ENCODE data around the gene ABCG5.

ABCG5 gene

GRCh38 chr2:43810452-43810851 lies 28.2 kb downstream of the ABCG5 start:
- TF ChIP-seq FOXP2 (optimal IDR thresholded peaks at IDR 0.05; ENCODE audit: borderline replicate concordance, extremely low read depth, extremely low read length, insufficient read depth) (no peak), TAF1 (IDR thresholded peaks at IDR 0.05; ENCODE audit: borderline replicate concordance, insufficient read depth, low read length) (no peak), POLR2AphosphoS5 (IDR thresholded peaks at IDR 0.05; ENCODE audit: low read depth, low read length) (no peak), REST (IDR thresholded peaks at IDR 0.05; ENCODE audit: insufficient read depth in 1 of 2, low read depth in 2 of 2, low read length in 2 of 2) (no peak), SIN3A (IDR thresholded peaks at IDR 0.05; ENCODE audit: borderline replicate concordance, insufficient read depth, low read length) (no peak)

DNA sequence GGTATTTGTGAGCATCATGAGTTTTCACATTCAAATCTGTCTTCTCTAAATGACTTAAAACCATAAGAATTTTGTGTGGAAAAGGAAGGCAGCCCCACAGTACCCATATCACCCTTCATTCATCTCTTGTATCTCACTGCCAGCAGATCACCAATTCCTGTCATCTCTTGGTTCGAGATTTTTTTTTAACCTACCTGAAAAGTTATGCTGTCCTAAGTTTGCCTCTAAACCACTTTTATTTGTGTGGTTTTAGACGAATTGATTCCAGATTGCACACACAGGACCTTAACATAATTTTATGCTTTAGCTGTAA lies 32.0 kb downstream of the ABCG5 start:
- no peak for TF ChIP-seq POLR2AphosphoS5 (IDR thresholded peaks at IDR 0.05; ENCODE audit: low read depth, low read length)
- no peak for TF ChIP-seq FOXP2 (optimal IDR thresholded peaks at IDR 0.05; ENCODE audit: borderline replicate concordance, extremely low read depth, extremely low read length, insufficient read depth)
- no peak for TF ChIP-seq REST (IDR thresholded peaks at IDR 0.05; ENCODE audit: insufficient read depth in 1 of 2, low read depth in 2 of 2, low read length in 2 of 2)
- TF ChIP-seq TAF1 (IDR thresholded peaks at IDR 0.05; ENCODE audit: borderline replicate concordance, insufficient read depth, low read length) = no peak
- TF ChIP-seq SIN3A (IDR thresholded peaks at IDR 0.05; ENCODE audit: borderline replicate concordance, insufficient read depth, low read length) = no peak

DNA sequence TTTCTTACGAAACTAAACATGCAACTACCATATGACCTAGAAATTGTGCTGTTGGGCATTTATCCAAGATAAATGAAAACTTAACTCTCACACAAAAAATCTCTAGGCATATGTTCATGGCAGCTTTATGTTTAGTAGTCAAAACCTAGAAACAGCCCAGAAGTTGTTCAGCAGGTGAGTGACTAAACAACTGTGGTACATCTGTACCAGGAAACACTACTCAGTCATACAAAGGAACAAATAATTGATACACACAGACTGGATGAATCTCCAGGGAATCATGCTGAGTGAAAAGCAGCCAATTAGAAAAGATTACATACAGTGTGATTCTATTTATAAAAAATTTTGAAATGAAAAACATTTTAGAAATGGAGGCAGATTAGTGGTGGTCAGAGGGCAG lies 35.5 kb downstream of the ABCG5 start:
- TF ChIP-seq POLR2AphosphoS5 (IDR thresholded peaks at IDR 0.05; ENCODE audit: low read depth, low read length) (no peak), FOXP2 (optimal IDR thresholded peaks at IDR 0.05; ENCODE audit: borderline replicate concordance, extremely low read depth, extremely low read length, insufficient read depth) (no peak), REST (IDR thresholded peaks at IDR 0.05; ENCODE audit: insufficient read depth in 1 of 2, low read depth in 2 of 2, low read length in 2 of 2) (no peak)

- TF ChIP-seq SIN3A (IDR thresholded peaks at IDR 0.05; ENCODE audit: borderline replicate concordance, insufficient read depth, low read length) (no peak), TAF1 (IDR thresholded peaks at IDR 0.05; ENCODE audit: borderline replicate concordance, insufficient read depth, low read length) (no peak), POLR2AphosphoS5 (IDR thresholded peaks at IDR 0.05; ENCODE audit: low read depth, low read length) (no peak)
These were observed 36.5 kb downstream of the ABCG5 start for GRCh38 chr2:43802135-43802534.

DNA sequence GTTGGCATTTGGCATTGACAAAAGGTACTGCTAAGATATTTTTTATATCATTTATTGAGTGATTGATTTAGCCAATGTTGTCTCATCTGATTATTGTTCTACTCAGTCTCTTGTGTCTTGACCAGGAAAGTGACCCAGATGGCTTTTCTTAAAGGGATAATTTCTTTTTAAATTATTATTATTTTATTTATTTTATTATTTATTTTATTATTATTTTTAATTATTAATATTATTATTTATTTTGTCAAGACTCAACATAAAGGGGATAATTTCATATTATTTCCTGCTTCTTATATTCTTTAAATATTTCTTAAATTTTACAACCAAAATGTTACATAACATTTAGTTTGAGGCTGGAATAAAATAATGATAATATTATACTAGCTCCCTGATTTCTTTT lies 37.7 kb downstream of the ABCG5 start:
- TF ChIP-seq POLR2AphosphoS5 (IDR thresholded peaks at IDR 0.05; ENCODE audit: low read depth, low read length) (no peak), SIN3A (IDR thresholded peaks at IDR 0.05; ENCODE audit: borderline replicate concordance, insufficient read depth, low read length) (no peak), FOXP2 (optimal IDR thresholded peaks at IDR 0.05; ENCODE audit: borderline replicate concordance, extremely low read depth, extremely low read length, insufficient read depth) (no peak), TAF1 (IDR thresholded peaks at IDR 0.05; ENCODE audit: borderline replicate concordance, insufficient read depth, low read length) (no peak), REST (IDR thresholded peaks at IDR 0.05; ENCODE audit: insufficient read depth in 1 of 2, low read depth in 2 of 2, low read length in 2 of 2) (no peak)
